Measurements from ENCODE around the gene MGAT2. TPM values are rescaled to one million over a fixed set of nuclear protein-coding genes. Genes with fewer than 3 reads are reported as not detected.

Gene MGAT2
- total RNA-seq, 1 donor from 2014 or later: 45.0 TPM

DNA sequence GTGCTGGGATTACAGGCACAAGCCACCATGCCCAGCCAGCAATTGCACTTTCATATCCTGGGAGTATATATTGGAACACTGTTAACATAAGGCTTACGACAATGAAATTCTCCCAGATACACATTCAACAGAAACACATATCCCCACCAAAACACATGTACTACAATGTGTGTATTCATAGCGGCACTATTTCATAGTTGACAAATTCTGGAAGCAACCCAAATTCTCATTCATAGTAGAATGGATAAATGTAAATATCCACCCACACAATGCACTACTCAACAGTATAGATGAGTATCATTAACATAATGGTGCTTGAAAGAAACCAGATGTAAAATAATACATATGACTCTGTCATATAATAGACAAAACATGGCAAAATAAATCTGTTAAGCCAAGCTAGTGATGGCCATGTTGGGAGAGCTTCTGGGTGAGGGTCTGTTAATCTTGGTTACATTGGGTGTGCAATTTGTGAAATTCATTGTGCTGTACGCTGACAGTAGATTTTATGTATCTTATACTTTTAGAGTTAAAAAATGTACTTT lies 17.0 kb downstream of the MGAT2 start:
- no peak for FAIRE-seq

DNA sequence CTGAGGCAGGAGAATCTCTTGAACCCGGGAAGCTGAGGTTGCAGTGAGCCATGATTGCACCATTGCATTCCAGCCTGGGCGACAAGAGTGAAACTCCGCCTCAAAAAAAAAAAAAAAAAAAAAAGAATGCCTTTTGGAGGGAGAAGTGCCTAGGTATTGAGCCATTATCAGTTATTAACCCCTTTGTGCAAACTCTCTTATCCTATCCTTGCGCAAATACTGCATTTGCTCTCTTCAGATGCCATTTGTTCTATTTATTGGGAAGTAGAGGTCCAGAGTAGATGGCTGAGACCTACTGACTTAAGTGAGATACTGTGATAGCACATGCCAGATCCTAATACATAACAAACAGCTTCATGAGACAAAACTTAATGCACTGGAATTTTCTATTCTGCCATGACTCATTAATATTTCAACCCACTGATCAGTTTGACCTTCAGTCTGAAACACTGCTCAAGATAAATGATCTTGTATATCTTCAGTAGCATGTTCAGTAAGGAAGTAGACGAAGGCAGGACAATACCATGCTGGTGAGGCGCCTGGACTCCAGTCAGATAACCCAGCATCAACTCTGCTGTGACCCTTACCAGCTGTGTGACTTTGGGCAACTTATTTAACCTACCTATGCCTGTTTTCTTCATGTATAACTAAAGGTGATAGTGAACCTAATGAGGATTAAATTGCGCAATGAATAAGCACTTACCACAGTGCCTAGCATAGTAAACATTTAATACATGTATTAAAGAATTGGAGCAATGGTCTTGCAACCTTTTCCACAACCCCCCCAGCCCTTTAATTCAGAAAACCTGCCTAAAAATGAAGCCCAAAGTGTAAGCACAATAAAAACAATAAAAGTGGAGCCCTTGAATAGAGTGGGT lies 20.2 kb downstream of the MGAT2 start:
- Histone ChIP-seq H3K27me3 (ENCODE audit: control insufficient read depth, insufficient read depth, low read length) (no peaks in the 10 kb centered on the region), H3K4me3 (ENCODE audit: low read depth, low read length) (no peak overlapping the region), H3K36me3 (ENCODE audit: control insufficient read depth, insufficient read depth, low read length) (peaks cover 2% of the 10 kb centered on the region)
- TF ChIP-seq, protein P1, sequence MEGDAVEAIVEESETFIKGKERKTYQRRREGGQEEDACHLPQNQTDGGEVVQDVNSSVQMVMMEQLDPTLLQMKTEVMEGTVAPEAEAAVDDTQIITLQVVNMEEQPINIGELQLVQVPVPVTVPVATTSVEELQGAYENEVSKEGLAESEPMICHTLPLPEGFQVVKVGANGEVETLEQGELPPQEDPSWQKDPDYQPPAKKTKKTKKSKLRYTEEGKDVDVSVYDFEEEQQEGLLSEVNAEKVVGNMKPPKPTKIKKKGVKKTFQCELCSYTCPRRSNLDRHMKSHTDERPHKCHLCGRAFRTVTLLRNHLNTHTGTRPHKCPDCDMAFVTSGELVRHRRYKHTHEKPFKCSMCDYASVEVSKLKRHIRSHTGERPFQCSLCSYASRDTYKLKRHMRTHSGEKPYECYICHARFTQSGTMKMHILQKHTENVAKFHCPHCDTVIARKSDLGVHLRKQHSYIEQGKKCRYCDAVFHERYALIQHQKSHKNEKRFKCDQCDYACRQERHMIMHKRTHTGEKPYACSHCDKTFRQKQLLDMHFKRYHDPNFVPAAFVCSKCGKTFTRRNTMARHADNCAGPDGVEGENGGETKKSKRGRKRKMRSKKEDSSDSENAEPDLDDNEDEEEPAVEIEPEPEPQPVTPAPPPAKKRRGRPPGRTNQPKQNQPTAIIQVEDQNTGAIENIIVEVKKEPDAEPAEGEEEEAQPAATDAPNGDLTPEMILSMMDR (IDR thresholded peaks at IDR 0.05; ENCODE audit: insufficient read depth, low read length, severe bottlenecking): no peak
- FAIRE-seq (no peak), DNase-seq (ENCODE audit: low read depth) (no peak)

More for the DNA sequence above, 17.0 kb downstream of the MGAT2 start:
- DNase-seq (ENCODE audit: low read depth): peak; percentile 35
- Histone ChIP-seq H3K36me3 (ENCODE audit: control insufficient read depth, insufficient read depth, low read length) (peaks cover 2% of the 10 kb centered on the region), H3K4me3 (ENCODE audit: low read depth, low read length) (no peak overlapping the region), H3K27me3 (ENCODE audit: control insufficient read depth, insufficient read depth, low read length) (no peaks in the 10 kb centered on the region)
- TF ChIP-seq, protein P1 (IDR thresholded peaks at IDR 0.05; ENCODE audit: insufficient read depth, low read length, severe bottlenecking): no peak

DNA sequence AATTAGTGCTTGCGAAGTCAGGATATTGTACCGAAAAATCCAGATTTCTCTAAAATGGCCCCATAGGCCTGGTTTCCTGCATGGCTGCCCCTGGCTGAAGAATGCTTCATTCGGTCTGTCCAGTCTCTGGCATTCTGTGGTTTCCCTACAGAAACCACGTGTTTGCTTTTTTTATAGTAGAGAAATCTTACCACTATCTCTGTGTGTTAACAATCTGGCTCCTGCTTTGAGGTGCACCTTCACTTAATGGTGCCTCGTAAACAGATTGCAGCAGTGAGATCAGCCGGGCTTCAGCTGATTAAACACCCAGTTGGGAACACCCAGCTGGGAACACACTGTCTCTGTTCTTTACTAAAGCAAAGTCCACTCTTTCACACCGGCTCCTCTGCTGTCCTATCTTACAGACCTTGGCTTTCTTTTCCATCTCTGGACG lies 21.1 kb downstream of the MGAT2 start:
- no peak overlapping the region for H3K4me3 ChIP-seq (ENCODE audit: low read depth, low read length)
- no peak for FAIRE-seq
- H3K36me3 ChIP-seq (ENCODE audit: control insufficient read depth, insufficient read depth, low read length): peaks cover 2% of the 10 kb centered on the region
- no peak for DNase-seq (ENCODE audit: low read depth)
- TF ChIP-seq, protein P1 (IDR thresholded peaks at IDR 0.05; ENCODE audit: insufficient read depth, low read length, severe bottlenecking): no peak
- H3K27me3 ChIP-seq (ENCODE audit: control insufficient read depth, insufficient read depth, low read length): no peaks in the 10 kb centered on the region

DNA sequence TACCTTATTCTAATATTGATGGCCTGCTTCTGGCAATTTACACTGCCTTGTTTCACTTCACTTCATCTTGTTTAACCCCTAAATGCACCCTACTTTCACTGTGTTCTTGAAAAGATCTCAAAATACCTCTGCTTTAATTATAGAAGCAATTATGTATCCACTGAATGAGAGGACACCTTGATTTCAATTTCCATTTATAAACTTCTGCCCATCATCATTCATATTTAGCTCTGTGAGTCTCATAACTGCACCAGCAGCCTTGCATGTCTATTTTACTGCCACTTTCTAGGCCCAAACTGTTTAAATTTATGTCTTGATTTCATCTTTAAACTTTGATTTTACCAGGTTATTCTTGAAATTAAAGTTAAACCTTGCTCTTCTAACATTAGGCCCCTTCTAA lies 21.6 kb downstream of the MGAT2 start:
- no peaks in the 10 kb centered on the region for H3K27me3 ChIP-seq (ENCODE audit: control insufficient read depth, insufficient read depth, low read length)
- TF ChIP-seq, protein P1 (IDR thresholded peaks at IDR 0.05; ENCODE audit: insufficient read depth, low read length, severe bottlenecking): no peak
- DNase-seq (ENCODE audit: low read depth) (no peak), FAIRE-seq (no peak)
- no peak overlapping the region for H3K4me3 ChIP-seq (ENCODE audit: low read depth, low read length)
- H3K36me3 ChIP-seq (ENCODE audit: control insufficient read depth, insufficient read depth, low read length): peaks cover 2% of the 10 kb centered on the region

DNA sequence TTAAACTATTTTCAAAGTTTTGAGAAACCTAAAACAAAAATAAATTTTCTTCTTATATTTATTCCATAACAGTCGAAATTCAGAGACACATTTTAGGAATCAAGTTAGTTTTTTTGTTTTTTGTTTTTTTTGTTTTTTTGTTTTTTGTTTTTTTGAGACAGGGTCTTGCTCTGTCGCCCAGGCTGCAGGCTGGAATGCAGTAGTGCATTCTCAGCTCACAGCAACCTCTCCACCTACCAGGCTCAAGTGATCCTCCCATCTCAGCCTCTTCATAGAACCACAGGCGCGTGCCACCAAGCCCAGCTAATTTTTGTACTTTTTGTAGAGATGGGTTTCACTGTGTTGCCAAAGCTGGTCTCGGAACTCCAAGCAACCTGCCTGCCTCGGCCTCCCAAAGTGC lies 32.9 kb downstream of the MGAT2 start:
- no peak for FAIRE-seq
- no peak overlapping the region for H3K4me3 ChIP-seq (ENCODE audit: low read depth, low read length)
- no peaks in the 10 kb centered on the region for H3K27me3 ChIP-seq (ENCODE audit: control insufficient read depth, insufficient read depth, low read length)
- DNase-seq (ENCODE audit: low read depth): no peak
- TF ChIP-seq, protein P1 (IDR thresholded peaks at IDR 0.05; ENCODE audit: insufficient read depth, low read length, severe bottlenecking): no peak
- no peaks in the 10 kb centered on the region for H3K36me3 ChIP-seq (ENCODE audit: control insufficient read depth, insufficient read depth, low read length)

Data from bronchial epithelial cell (primary cell).